Left lobe of liver (tissue), 2 donors: ENCODE data around the gene CFAP126. TPM values are rescaled to one million over a fixed set of nuclear protein-coding genes. Genes with fewer than 3 reads are reported as not detected.
"Not testable (repeated sequence)": the region's sequence is repeated elsewhere in the genome, so short reads cannot be mapped to it uniquely, and the experiment has no call there.

Experiments
- ATAC-seq: fragments of 200-7000 bp; cut with Tn5 transposase; one replicate; pipeline ENCODE4 v1.9.1; 2020; ENCODE audit warnings: mild to moderate bottlenecking, moderate library complexity
- DNase-seq: peaks from one replicate; pipeline ENCODE4 v3.0.0-alpha.2; 2020; ENCODE audit warnings: low spot score
- total RNA-seq: library from RNA; stranded (reverse); gene quantifications from one replicate; pipeline ENCODE4 v1.2.1, GENCODE V29; 2021
- donor health status: DM: no; HTN: no; CAD: no; lungs with moderate emphysema.
- donor health status: DM: no; HTN: yes; CAD: no.

Gene CFAP126, protein sequence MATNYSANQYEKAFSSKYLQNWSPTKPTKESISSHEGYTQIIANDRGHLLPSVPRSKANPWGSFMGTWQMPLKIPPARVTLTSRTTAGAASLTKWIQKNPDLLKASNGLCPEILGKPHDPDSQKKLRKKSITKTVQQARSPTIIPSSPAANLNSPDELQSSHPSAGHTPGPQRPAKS
- not detected for total RNA-seq

DNA sequence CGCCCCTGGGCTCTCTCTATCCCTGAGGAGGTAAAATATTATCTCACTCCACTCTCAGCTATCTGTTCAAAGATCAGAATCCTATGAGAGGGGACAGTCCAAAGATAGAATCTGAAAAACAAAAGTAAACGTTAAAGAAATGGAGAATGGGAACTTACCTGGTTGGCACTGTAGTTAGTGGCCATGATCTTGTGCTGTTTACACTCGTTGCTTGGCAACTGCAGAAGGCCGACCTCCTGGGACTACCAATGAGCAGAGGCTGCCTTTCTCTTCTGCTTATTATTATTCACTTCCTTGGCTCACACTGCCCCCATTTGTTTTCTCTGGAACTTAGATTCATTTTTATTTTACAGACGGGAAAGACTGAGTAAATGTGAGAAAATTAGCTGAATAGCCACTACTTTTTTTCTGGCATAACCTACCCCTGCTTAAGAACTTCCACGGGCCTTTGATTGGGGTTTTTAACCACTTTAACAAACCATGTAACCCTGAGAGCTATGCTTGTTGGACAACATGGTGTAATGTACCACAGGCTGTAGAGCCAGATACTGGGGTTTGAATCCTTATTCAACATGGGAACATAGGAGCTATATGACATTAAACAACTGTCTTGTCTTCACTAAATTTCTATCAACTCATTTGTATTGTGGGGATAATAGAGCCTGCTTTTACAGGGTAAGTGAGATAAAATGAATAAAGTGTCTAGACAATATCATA, at the start of gene CFAP126:
Gene CFAP126 (minus strand): TSS at position 193 of the 717 bp plus-strand sequence. CDS start 8 bp downstream, at position 185.
- ATAC-seq (peak; percentile 98), DNase-seq (peak; percentile 81)

DNA sequence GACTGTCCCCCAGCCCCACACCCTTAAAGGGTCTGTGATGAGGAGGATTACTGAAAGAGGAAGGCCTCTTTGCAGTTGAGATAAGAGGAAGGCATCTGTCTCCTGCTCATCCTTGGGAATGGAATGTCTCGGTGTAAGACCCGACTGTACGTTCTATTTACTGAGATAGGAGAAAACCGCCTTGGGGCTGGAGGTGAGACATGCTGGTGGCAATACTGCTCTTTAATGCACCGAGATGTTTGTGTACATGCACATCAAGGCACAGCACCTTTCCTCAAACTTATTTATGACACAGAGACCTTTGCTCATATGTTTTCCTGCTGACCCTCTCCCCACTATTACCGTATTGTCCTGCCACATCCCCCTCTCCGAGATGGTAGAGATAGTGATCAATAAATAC, 45.4 kb upstream of the CFAP126 start:
- ATAC-seq, DNase-seq: not testable (repeated sequence)

DNA sequence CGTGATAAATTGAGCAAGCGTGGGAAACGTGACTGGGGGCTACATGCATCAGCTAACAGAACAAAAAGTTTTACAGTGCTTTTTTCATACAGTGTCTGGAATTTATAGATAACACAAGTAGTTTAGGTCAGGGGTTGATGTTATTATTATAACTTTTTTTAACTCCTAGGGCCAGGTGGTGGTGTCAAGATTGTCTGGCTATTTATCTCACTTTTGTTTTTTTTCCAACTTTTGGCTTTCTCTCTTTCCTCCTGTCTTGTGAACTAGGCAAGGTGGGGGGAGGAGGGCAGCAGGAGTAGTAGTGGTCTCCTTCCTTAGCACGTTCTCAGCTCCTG, 42.9 kb upstream of the CFAP126 start:
- ATAC-seq, DNase-seq: not testable (repeated sequence)

DNA sequence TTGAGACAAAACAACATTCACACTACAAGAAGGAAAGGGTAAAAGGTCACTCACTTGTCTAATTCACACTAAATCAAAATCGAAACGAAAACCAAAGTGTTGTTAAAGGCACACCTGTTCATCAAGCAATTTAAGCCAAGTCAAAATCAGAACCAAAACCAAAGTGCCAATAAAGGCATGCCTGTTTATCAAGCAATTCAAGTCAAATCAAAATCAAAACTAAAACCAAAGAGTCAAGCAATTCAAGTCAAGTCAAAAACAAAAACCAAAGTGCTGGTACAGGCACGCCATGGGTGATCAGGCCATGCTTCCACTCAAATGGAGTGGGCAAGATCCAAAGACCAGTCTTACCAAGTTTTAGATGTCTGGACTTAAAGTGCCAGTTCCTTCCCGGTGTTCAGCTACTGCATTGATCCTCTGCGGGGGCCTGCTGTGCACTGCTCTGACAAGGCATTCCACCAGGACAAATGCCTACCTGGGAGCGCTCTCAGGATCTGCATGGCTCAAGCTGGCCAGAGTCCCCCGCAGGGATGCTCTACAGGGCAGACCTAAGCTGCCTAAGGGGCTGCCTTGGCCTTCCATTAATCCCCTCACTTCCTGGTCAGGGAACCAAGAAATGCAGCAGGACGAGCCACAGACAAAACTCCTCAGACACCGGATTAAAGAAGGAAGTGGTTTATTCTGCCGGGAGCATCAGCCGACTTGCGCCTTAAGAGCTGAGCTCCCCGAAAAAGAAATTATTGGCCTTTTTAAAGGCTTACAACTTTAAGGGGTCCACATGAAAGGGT, 42.4 kb upstream of the CFAP126 start:
- not testable (repeated sequence) for DNase-seq
- ATAC-seq, result peak; percentile 40

DNA sequence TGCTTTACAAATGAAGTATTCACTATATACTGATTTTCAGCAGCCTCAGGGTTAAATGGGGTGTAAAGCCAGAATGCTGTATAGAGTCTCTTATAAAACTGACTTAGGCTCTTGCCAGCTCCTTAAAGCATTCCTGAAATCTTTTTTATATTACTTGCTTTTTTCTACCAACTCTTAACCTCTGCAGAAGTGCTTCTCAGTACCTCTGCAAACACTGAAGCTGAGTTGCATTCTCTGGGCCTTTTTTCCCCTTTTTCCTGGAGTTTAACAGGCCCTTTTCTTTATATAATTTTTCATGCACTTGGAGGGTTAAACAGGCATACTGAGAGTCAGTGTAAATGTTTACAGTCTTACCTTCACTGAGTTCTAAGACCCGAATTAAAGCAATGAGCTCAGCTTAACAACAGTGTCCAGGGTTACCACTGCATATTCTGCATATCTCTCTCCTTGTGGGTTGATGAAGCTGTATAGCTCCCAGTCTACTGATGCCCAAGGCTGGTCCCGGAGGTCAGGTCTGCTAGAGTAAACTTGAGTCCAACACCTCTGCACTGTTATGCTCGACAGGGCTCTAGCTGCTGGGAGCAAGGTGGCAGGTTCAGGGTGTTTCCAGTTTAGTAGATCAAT, 40.9 kb upstream of the CFAP126 start:
- no peak for ATAC-seq

DNA sequence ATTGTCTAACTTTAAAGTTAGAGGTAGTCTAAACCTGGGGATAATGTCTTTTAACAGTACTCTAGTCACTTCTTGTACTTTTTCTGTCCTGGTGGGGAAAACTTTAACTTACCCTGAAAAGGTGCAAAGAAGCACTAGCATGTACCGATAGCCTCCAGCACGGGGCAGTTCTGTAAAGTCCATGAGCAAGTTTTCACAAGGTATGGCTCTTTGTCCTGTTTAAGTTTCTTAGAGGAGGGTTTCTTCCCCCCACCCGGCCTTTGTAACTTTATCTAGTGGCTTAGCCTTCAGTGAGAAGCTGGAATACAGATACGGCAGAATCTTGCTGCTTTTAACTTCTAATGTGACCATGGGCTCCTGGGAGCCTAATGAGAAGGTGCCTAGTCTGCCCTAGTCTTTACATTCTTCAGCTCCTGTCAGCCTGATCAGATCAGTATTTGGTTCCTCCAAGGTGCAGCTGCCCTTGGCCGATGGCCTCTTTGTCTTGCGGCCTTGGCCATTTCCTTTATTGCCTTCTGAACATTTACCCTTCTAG, 39.8 kb upstream of the CFAP126 start:
- ATAC-seq, result no peak
- DNase-seq, result no peak

More for the DNA sequence above, 40.9 kb upstream of the CFAP126 start:
- DNase-seq, result no peak

DNA sequence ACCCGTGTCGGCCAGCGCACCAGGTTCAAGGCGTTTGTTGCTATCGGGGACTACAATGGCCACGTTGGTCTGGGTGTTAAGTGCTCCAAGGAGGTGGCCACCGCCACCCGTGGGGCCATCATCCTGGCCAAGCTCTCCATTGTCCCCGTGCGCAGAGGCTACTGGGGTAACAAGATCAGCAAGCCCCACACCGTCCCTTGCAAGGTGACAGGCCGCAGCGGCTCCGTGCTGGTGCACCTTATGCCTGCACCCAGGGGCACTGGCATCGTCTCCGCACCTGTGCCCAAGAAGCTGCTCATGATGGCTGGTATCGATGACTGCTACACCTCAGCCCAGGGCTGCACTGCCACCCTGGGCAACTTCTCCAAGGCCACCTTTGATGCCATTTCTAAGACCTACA, 38.9 kb upstream of the CFAP126 start:
- not testable (repeated sequence) for ATAC-seq, DNase-seq

DNA sequence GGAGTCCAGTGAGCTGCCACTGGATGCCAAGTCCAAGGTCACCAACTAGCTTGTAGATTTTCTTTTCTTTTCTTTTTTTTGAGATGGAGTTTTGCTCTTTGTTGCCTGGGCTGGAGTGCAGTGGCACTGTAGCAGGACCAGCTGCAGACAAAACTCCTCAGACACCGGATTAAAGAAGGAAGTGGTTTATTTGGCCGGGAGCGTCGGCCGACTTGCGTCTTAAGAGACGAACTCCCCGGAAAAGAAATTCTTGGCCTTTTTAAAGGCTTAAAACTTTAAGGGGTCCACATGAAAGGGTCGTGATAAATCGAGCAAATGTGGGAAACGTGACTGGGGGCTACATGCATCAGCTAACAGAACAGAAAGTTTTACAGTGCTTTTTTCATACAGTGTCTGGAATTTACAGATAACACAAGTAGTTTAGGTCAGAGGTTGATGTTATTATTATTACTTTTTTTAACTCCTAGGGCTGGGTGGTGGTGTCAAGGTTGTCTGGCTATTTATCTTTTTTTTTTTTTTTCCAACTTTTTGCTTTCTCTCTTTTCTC, 36.4 kb upstream of the CFAP126 start:
- no peak for DNase-seq

DNA sequence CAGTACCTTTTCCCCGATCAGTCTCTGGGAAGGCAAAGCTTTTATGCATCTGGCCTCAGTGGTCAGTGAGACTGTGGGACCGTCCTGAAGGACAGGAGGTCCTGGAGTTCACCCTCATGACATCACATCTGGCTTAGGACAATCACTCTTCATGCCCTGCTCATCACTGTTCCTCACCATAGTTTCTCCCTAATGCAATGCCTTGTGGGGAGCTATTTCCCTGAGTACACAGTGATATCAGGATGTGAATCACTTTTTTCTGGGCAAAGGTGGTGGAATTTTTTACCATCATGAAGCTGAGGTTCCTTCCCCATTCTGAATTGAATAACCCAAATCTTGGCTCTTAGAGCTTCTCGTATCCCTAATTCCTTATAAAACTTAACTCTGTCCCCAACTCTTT, 34.8 kb upstream of the CFAP126 start:
- ATAC-seq (no peak), DNase-seq (no peak)

More for the DNA sequence above, 36.4 kb upstream of the CFAP126 start:
- ATAC-seq, result no peak

DNA sequence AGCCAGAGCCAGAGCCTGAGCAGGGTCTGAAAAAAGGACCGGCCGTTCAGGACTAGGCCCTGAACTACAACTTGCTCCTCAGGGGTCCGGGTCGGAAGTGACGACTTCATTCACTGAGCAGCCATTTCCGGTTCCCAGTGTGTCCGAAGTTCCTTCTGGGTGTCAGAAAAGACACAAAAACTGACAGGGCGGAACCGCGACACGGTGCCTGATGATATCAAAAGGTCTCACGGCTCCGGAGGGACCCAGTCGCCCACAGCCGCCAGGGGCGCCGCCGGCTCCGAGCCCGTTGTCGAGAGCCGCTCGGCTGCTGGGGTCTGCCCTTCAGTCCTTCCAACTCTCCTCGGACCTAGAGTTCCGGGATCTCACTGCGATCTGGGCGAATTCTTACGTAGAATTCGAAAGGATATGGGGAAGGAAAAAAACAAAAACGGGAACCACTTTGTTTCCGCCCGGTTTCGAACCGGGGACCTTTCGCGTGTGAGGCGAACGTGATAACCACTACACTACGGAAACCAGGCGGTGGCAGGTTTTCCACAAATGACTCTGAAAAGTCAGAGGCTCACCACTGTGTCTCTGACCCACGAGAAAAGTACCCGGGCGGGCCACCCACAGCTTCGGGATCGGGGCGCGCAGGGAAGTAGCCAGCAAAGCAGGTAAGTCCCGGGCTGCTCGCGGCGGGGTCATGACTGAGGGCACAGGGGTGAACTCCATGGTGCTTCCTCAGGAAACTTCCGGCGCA, 31.8 kb upstream of the CFAP126 start:
- peak; percentile 84 for ATAC-seq
- peak; percentile 96 for DNase-seq

DNA sequence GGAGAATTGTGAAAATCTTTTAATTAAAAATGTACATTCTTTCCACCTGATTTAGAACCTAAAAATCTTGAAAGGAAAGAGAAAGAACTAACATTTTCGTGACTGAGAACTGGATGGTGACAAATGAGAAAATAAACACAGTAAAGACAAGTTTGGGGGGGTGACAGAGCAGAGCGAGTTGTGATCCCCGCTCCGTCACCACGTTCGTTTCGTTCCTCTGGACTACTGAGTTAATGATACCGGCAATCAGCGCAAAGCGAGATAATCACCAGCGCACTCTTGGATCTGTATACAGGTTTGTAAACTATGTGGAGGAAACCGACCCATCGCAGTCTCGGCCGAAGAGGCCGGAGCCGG, 31.2 kb upstream of the CFAP126 start:
- ATAC-seq (no peak), DNase-seq (no peak)

DNA sequence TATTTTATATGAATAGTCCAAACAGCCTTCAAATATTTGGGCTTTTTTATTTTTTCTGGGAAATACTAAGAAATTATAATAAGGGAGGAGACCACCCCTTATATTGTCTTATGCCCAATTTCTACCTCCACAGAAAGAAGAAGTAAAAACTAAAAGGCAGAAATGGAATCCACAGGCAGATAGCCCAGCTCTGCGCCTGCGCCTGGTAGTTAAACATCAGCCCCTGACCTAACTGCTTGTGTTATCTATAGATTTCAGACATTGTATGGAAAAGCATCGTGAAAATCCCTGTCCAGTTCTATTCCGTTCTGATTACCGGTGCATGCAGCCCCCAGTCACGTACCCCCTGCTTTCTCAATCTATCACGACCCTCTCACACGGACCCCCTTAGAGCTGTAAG, 29.4 kb upstream of the CFAP126 start:
- not testable (repeated sequence) for ATAC-seq, DNase-seq

DNA sequence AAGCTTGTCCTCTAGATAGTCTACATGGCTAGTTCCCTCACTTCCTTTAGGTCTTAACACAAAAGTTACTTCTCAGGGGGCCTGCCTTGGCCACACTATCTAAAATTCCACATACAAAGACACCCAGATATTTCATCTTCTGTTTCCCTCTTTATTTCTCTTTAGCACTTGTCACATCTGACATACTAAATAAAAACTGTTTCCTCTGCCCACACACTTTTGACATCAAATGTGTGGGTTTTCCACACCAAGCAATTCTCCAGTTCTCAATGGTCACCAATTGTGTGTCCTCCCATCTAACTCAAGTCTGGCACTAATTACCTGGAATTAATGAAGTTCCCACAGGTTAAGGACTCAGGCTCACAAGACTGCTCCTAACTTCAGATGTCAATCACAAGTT, 25.5 kb upstream of the CFAP126 start:
- ATAC-seq (no peak), DNase-seq (no peak)

DNA sequence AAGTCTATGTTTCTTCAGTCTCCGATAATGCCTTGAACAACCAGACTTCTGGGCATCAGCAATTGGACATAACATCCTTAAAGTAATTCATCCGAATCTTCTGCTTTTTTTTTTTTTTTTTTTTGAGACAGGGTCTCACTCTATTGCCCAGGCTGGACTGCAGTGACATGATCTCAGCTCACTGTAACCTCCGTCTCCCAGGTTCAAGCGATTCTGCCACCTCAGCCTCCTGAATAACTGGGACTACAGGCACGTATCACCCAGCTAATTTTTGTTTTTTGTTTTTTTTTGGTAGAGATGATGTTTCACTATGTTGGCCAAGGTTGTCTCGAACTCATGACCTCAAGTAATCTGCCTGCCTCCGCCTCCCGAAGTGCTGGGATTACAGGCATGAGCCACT, 23.9 kb upstream of the CFAP126 start:
- ATAC-seq (no peak), DNase-seq (no peak)

DNA sequence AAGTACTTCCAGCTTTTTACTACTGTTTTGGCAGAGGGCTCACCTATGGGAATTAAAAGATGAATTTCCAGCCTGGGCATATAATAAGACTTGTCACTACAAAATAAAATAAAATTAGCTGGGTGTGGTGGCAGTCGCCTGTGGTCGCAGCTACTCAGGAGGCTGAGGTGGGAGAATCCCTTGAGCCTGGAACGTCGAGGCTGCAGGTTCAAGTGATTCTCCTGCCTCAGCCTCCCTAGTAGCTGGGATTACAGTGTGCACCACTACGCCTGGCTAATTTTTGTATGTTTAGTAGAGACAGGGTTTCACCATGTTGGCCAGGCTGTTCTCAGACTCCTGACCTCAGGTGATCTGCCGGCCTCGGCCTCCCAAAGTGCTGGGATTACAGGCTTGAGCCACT, 23.5 kb upstream of the CFAP126 start:
- ATAC-seq, DNase-seq: not testable (repeated sequence)

DNA sequence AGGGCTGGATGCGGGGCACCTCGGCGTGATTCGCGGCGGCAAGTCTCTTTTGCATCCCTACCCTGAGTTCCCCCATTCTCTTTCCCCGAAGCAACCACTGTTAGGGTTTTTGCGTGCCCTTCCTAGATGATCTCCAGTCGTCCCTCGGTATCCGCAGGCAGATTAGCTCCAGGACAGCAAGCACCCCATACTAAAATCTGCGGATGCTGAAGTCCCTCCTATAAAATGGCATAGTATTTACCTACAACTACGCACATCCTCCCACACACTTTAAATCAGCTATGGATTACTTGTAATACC, 22.8 kb upstream of the CFAP126 start:
- DNase-seq (no peak), ATAC-seq (no peak)

DNA sequence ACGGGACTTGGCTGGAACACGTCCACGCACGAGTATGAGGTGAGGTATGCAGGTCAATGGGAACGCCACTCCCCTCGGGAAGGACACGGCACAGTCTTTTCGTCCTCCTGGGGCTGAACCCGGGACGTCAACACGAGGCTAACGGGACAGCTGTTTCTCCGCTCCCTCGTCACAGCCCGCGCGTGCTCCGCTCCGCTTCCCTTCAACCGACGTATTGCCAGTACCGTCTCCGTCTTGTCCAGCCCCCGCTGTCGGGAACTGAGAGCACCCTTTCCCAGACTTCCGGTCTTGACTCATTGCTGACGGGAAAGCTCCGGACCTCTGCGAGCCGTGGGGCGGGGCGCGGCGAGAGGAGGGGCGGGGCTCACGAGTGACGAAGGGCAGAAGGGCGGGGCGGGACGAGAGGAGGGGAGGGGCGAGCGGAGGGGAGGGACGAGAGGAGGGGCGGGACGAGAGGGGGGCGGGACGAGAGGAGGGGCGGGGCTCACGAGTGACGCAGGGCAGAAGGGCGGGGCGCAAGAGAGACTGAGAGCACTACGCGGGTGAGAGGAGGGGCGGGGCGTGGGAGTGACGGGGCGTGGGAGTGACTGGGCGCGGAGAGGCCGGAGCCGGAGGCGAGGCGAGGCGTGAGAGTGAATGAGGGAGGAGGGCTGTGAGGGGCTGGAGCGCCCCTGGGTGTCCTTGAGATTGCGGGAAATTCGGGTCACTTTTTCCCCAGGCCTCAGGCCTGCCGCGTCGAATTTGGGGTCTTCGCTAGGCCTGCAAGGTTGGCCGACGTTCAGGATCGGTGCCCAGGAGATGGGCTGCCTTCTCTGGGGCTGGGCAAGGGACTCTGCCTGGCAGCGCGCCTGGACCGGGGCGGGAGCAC, 22.2 kb upstream of the CFAP126 start:
- DNase-seq (peak; percentile 97), ATAC-seq (peak; percentile 91)

DNA sequence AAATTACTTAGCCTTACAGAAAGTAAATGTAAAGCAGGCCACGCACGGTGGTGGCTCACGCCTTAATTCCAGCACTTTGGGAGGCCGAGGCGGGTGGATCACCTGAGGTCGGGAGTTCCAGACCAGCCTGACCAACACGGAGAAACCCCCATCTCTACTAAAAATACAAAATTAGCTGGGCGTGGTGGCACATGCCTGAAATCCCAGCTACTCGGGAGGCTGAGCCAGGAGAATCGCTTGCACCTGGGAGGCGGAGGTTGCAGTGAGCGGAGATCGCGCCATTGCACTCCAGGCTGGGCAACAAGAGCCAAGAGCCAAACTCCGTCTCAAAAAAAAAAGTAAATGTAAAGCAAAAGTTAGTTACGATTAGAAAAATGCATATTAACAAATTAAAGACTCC, 21.5 kb upstream of the CFAP126 start:
- not testable (repeated sequence) for DNase-seq, ATAC-seq

DNA sequence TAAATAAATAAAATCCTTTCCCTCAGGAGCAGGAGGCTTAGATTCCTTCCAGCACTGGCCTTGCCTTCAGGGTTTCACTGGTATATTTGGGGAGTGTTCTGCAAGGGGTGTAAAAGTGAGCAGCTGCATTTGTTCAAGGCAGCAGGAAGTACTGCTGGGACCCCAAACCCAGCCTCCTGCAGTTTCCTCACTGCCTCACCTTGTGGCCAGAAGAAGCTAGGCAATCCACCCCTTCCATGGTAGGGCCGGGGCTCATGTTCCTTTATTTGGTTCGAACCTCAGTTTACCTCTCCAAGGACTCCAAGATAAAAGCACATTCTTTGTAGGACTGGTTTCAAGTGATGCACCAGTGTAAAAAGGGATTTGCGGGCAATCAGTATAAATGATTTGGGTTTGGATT, 21.0 kb upstream of the CFAP126 start:
- ATAC-seq, result no peak
- no peak for DNase-seq
